ENCODE measurements around the gene EDN2. TPM values are rescaled to one million over a fixed set of nuclear protein-coding genes. Genes with fewer than 3 reads are reported as not detected.

The EDN2 gene
- polyA plus RNA-seq, 1 donor from 2014 or later = not detected

DNA sequence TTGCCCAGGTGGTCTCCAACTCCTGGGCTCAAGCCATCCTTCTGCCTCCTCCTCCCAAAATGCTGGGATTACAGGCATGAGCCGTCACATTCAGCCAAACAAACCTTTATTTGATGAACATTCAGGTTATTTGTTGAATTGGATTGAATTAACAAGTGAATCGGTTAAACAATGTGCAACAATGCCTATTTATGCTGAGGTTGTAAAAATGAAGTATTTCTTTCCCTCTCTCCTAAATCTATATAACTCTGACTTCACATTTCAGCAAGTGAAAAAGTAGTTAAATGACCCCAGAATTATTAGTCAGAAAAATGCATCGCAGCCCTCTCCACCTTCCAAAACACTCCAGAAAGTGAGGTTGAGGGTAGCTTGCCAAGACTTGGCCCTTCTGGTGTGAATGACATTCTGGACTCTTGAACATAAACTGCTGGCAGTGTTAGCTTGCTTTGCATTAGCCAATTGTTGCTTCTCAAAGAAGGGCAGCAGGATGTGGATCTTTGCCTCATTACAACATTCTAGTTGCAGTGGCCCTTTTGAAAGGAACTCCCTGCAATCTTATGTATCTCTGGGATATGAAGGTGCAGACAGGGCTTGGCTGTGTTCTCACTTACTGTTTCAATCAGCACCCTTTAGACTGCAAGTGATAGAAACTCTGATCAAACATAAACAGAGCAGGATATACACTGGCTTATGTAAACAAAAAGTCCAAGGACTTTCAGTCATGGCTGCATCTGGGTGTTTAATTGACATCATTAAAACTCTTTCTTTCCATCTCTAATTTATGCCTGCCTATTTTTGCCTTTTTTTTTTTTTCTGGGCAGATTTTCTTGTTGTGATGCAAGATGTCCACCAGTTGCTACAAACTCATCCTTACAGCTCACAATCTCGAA lies 22.4 kb downstream of the EDN2 start:
- no peak overlapping the region for H3K4me2 ChIP-seq (ENCODE audit: low read length)
- TF ChIP-seq TAF1 (IDR thresholded peaks at IDR 0.05; ENCODE audit: low read depth) = no peak
- TF ChIP-seq, protein P1, sequence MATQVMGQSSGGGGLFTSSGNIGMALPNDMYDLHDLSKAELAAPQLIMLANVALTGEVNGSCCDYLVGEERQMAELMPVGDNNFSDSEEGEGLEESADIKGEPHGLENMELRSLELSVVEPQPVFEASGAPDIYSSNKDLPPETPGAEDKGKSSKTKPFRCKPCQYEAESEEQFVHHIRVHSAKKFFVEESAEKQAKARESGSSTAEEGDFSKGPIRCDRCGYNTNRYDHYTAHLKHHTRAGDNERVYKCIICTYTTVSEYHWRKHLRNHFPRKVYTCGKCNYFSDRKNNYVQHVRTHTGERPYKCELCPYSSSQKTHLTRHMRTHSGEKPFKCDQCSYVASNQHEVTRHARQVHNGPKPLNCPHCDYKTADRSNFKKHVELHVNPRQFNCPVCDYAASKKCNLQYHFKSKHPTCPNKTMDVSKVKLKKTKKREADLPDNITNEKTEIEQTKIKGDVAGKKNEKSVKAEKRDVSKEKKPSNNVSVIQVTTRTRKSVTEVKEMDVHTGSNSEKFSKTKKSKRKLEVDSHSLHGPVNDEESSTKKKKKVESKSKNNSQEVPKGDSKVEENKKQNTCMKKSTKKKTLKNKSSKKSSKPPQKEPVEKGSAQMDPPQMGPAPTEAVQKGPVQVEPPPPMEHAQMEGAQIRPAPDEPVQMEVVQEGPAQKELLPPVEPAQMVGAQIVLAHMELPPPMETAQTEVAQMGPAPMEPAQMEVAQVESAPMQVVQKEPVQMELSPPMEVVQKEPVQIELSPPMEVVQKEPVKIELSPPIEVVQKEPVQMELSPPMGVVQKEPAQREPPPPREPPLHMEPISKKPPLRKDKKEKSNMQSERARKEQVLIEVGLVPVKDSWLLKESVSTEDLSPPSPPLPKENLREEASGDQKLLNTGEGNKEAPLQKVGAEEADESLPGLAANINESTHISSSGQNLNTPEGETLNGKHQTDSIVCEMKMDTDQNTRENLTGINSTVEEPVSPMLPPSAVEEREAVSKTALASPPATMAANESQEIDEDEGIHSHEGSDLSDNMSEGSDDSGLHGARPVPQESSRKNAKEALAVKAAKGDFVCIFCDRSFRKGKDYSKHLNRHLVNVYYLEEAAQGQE (IDR thresholded peaks at IDR 0.05; ENCODE audit: borderline replicate concordance) = no peak
- H4K20me1 ChIP-seq (ENCODE audit: insufficient read depth) = no peaks in the 10 kb centered on the region
- H3K9ac ChIP-seq (ENCODE audit: low read length) = no peak overlapping the region
- H3K79me2 ChIP-seq (replicated peaks; ENCODE audit: insufficient read depth, low read length) = no peaks in the 10 kb centered on the region
- no peak overlapping the region for H2AFZ ChIP-seq (ENCODE audit: low read depth, low read length)
- no peak overlapping the region for H3K4me3 ChIP-seq (ENCODE audit: low read length)
- H3F3A ChIP-seq (ENCODE audit: insufficient read depth, low read length, poor library complexity, severe bottlenecking) = no peaks in the 10 kb centered on the region
- H3K27ac ChIP-seq (ENCODE audit: low read length) = no peak overlapping the region
- no peaks in the 10 kb centered on the region for H3K36me3 ChIP-seq (ENCODE audit: insufficient read depth, low read length)
- no peaks in the 10 kb centered on the region for H3K27me3 ChIP-seq (ENCODE audit: insufficient read depth, low read depth, low read length)
- H3K9me2 ChIP-seq (ENCODE audit: insufficient read depth, low read length) = no peaks in the 10 kb centered on the region
- no peaks in the 10 kb centered on the region for H3K9me3 ChIP-seq (ENCODE audit: low read length)

DNA sequence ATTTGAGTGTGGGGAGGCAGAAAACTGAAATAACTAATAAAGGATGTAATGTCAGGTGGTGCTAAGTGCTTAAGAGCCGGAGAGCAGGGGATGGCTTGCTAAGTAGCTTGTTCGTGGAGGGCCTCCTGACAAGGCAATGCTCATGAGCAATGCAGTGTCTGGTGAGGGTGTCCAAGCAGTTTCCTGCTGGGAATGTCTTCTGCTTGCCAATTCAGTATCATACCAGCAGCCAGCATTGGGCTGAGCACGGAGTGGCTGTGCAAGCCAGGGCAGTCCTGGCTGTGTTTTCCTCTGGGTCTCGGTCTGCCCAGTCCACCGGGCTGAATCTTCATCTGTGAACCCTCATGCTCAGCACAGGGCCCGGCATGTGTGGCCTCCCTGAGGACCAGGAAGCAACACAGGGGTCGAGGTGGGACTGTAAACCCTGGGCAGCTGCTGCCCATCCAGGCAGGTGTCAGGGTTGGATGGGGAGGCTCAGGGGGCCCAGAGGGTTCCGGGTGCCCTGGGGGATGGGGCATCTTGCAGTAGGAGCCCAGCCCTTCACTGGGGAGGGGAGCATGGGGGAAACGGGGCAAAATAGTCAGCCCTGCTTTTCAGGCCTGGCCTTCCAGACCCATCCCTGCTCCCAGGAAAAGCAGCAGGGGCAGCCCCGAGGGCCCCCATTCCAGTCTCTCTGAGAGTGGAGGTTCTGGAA lies 27.5 kb downstream of the EDN2 start:
- H4K20me1 ChIP-seq (ENCODE audit: insufficient read depth) = no peaks in the 10 kb centered on the region
- H3K79me2 ChIP-seq (replicated peaks; ENCODE audit: insufficient read depth, low read length) = no peaks in the 10 kb centered on the region
- H3F3A ChIP-seq (ENCODE audit: insufficient read depth, low read length, poor library complexity, severe bottlenecking) = no peaks in the 10 kb centered on the region
- no peaks in the 10 kb centered on the region for H3K9me3 ChIP-seq (ENCODE audit: low read length)
- H3K27me3 ChIP-seq (ENCODE audit: insufficient read depth, low read depth, low read length) = no peaks in the 10 kb centered on the region
- no peaks in the 10 kb centered on the region for H3K9me2 ChIP-seq (ENCODE audit: insufficient read depth, low read length)
- H2AFZ ChIP-seq (ENCODE audit: low read depth, low read length) = no peak overlapping the region
- no peaks in the 10 kb centered on the region for H3K36me3 ChIP-seq (ENCODE audit: insufficient read depth, low read length)
- H3K27ac ChIP-seq (ENCODE audit: low read length) = no peak overlapping the region
- H3K4me3 ChIP-seq (ENCODE audit: low read length) = no peak overlapping the region
- H3K9ac ChIP-seq (ENCODE audit: low read length) = no peak overlapping the region
- TF ChIP-seq, protein P2, sequence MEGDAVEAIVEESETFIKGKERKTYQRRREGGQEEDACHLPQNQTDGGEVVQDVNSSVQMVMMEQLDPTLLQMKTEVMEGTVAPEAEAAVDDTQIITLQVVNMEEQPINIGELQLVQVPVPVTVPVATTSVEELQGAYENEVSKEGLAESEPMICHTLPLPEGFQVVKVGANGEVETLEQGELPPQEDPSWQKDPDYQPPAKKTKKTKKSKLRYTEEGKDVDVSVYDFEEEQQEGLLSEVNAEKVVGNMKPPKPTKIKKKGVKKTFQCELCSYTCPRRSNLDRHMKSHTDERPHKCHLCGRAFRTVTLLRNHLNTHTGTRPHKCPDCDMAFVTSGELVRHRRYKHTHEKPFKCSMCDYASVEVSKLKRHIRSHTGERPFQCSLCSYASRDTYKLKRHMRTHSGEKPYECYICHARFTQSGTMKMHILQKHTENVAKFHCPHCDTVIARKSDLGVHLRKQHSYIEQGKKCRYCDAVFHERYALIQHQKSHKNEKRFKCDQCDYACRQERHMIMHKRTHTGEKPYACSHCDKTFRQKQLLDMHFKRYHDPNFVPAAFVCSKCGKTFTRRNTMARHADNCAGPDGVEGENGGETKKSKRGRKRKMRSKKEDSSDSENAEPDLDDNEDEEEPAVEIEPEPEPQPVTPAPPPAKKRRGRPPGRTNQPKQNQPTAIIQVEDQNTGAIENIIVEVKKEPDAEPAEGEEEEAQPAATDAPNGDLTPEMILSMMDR (IDR thresholded peaks at IDR 0.05; ENCODE audit: poor library complexity, severe bottlenecking) = no peak
- TF ChIP-seq MXI1 (conservative IDR thresholded peaks at IDR 0.05; ENCODE audit: poor library complexity, severe bottlenecking) (no peak), SMC3 (conservative IDR thresholded peaks at IDR 0.05; ENCODE audit: poor library complexity) (no peak), EP300 (conservative IDR thresholded peaks at IDR 0.05; ENCODE audit: poor library complexity, severe bottlenecking) (no peak), RAD21 (conservative IDR thresholded peaks at IDR 0.05) (no peak)
- TF ChIP-seq, protein P1 (IDR thresholded peaks at IDR 0.05; ENCODE audit: borderline replicate concordance) = no peak
- no peak overlapping the region for H3K4me2 ChIP-seq (ENCODE audit: low read length)
